Measurements from ENCODE around the gene MOB3A. TPM values are rescaled to one million over a fixed set of nuclear protein-coding genes. Genes with fewer than 3 reads are reported as not detected.

MOB3A gene
- total and polyA plus RNA-seq, 10 of the 15 experiments (the other 5 are each of a cell fraction or from before 2014, with no cell fraction given) = 7.5 to 229 (median 79.4) TPM

DNA sequence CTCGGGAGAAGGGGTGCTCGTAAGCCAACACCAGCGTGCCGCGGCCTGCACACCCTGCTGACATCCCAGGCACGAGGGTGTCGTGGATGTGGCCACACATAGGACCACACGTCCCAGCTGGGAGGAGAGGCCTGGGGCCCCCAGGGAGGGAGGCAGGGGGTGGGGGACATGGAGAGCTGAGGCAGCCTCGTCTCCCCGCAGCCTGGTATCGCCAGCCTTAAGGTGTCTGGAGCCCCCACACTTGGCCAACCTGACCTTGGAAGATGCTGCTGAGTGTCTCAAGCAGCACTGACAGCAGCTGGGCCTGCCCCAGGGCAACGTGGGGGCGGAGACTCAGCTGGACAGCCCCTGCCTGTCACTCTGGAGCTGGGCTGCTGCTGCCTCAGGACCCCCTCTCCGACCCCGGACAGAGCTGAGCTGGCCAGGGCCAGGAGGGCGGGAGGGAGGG lies 3.0 kb upstream of the MOB3A start:
- Histone ChIP-seq H3K36me3 (ENCODE audit: control insufficient read depth in 2 of 2, insufficient read depth in 2 of 2, low read length in 1 of 2) (peaks cover 18 to 31% of the 10 kb centered on the region in 2 experiments; a peak in 3 of 4 replicates), H3K27me3 (replicated peaks in 1 of 2; ENCODE audit: control insufficient read depth in 2 of 2, insufficient read depth in 2 of 2, low read length in 1 of 2) (no peaks in the 10 kb centered on the region), H3K4me1 (ENCODE audit: control insufficient read depth, insufficient read depth, low read length) (peaks cover 2% of the 10 kb centered on the region; the same call in 1 of the 2 replicates), H3K27ac (ENCODE audit: control insufficient read depth, insufficient read depth) (no peak overlapping the region), H3K4me3 (no peak overlapping the region), H3K9ac (ENCODE audit: control insufficient read depth, insufficient read depth, low read length) (no peak overlapping the region), H4K20me1 (ENCODE audit: control insufficient read depth, insufficient read depth) (no peaks in the 10 kb centered on the region), H2AFZ (ENCODE audit: control insufficient read depth, low read depth, low read length) (no peak overlapping the region), H3K4me2 (ENCODE audit: control insufficient read depth, insufficient read depth) (no peak overlapping the region), H3K9me3 (replicated peaks; ENCODE audit: control insufficient read depth, insufficient read depth, low read length) (no peaks in the 10 kb centered on the region), H3K79me2 (ENCODE audit: control insufficient read depth, insufficient read depth, low read length) (peaks cover 29% of the 10 kb centered on the region)
- POLR2A ChIA-PET = interaction anchor here (0.9 kb wide), 1 partner anchor 57 kb away, joined by 3 read pairs; no protein-coding TSS in a partner anchor
- TF ChIP-seq, protein P1, sequence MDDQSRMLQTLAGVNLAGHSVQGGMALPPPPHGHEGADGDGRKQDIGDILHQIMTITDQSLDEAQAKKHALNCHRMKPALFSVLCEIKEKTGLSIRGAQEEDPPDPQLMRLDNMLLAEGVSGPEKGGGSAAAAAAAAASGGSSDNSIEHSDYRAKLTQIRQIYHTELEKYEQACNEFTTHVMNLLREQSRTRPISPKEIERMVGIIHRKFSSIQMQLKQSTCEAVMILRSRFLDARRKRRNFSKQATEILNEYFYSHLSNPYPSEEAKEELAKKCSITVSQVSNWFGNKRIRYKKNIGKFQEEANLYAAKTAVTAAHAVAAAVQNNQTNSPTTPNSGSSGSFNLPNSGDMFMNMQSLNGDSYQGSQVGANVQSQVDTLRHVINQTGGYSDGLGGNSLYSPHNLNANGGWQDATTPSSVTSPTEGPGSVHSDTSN (IDR thresholded peaks at IDR 0.05; ENCODE audit: insufficient replicate concordance, low read depth, low read length) = no peak
- TF ChIP-seq ETV6 (conservative IDR thresholded peaks at IDR 0.05 in 1 of 2, IDR thresholded peaks at IDR 0.05 in 1 of 2; ENCODE audit: borderline replicate concordance in 1 of 2, low read depth in 1 of 2) (no peak), POLR2A (IDR thresholded peaks at IDR 0.05; ENCODE audit: low read depth, low read length) (peak; percentile 15; the same call in 1 of the 2 replicates)
- SMC1A ChIA-PET (ENCODE audit: uncharacterized antibody, unreplicated experiment) = interaction anchor here (1.0 kb wide), 1 partner anchor 42 kb away, joined by 3 read pairs; no protein-coding TSS in a partner anchor
- 62% methylated on average over 13 of the region's 16 CpGs for WGBS (ENCODE audit: insufficient coverage, insufficient replicate concordance, low lambda C conversion rate, missing lambda C conversion rate)
- RAD21 ChIA-PET (ENCODE audit: unreplicated experiment) = no interaction called here
- DNase-seq (ENCODE audit: low read depth, low spot score) = no peak
- intact Hi-C loops (cut with micrococcal nuclease; ENCODE audit: unreplicated experiment) (loop anchor here (10.0 kb wide), 3 partner anchors 136 to 194 kb away; partner anchors contain the start of genes ADAT3, PLEKHJ1, SCAMP4 and SF3A2), in situ Hi-C loops (cut with MboI) (no loop called here)
- CTCF ChIA-PET = no interaction called here
- BruUV-seq (replicated peaks) = no TSS peak
- ATAC-seq = no peak
- FAIRE-seq = no peak

DNA sequence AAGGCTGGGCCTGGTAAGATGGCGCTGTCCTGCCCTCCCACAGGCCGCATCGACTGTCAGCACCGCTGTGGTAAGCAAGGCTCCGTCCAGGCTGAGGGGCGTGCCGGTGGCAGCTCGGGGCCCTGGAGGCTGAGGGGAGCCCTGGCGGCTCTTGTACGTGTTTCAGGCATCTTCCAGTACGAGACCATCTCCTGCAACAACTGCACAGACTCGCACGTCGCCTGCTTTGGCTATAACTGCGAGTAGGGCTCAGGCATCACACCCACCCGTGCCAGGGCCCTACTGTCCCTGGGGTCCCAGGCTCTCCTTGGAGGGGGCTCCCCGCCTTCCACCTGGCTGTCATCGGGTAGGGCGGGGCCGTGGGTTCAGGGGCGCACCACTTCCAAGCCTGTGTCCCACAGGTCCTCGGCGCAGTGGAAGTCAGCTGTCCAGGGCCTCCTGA lies 1.8 kb upstream of the MOB3A start:
- Histone ChIP-seq H3K9me3 (replicated peaks; ENCODE audit: control insufficient read depth, insufficient read depth, low read length) (no peaks in the 10 kb centered on the region), H3K36me3 (ENCODE audit: control insufficient read depth in 2 of 2, insufficient read depth in 2 of 2, low read length in 1 of 2) (peaks cover 12 to 25% of the 10 kb centered on the region in 2 experiments; a peak in 3 of 4 replicates), H3K27me3 (replicated peaks in 1 of 2; ENCODE audit: control insufficient read depth in 2 of 2, insufficient read depth in 2 of 2, low read length in 1 of 2) (no peaks in the 10 kb centered on the region), H3K9ac (ENCODE audit: control insufficient read depth, insufficient read depth, low read length) (no peak overlapping the region), H3K4me1 (ENCODE audit: control insufficient read depth, insufficient read depth, low read length) (peaks cover 10% of the 10 kb centered on the region), H3K27ac (ENCODE audit: control insufficient read depth, insufficient read depth) (no peak overlapping the region), H2AFZ (ENCODE audit: control insufficient read depth, low read depth, low read length) (no peak overlapping the region), H3K4me3 (no peak overlapping the region; the same call in 1 of the 2 replicates), H3K79me2 (ENCODE audit: control insufficient read depth, insufficient read depth, low read length) (peaks cover 39% of the 10 kb centered on the region), H3K4me2 (ENCODE audit: control insufficient read depth, insufficient read depth) (peak overlapping the region; percentile 88), H4K20me1 (ENCODE audit: control insufficient read depth, insufficient read depth) (no peaks in the 10 kb centered on the region)
- ChIA-PET CTCF (no interaction called here), POLR2A (interaction anchor here (0.5 to 1.5 kb wide), 5 partner anchors 15 to 455 kb away, joined by 3 to 4 read pairs (median 3); no protein-coding TSS in a partner anchor), SMC1A (ENCODE audit: uncharacterized antibody, unreplicated experiment) (interaction anchor here (1.0 to 1.4 kb wide), 2 partner anchors 30 to 43 kb away, joined by 3 read pairs; no protein-coding TSS in a partner anchor), RAD21 (ENCODE audit: unreplicated experiment) (interaction anchor here (0.6 to 0.7 kb wide), 2 partner anchors 9 to 48 kb away, joined by 3 read pairs; no protein-coding TSS in a partner anchor)
- FAIRE-seq (no peak), ATAC-seq (no peak), DNase-seq (ENCODE audit: low read depth, low spot score) (no peak)
- in situ Hi-C loops (cut with MboI) (no loop called here), intact Hi-C loops (cut with micrococcal nuclease; ENCODE audit: unreplicated experiment) (loop anchor here (10.0 kb wide), 3 partner anchors 137 to 193 kb away; partner anchors contain the start of genes ADAT3, PLEKHJ1, SCAMP4 and SF3A2)
- WGBS (ENCODE audit: insufficient coverage, insufficient replicate concordance, low lambda C conversion rate, missing lambda C conversion rate) = 92% methylated on average over 23 of the region's 23 CpGs
- no TSS peak for BruUV-seq (replicated peaks)
- TF ChIP-seq RB1 (IDR thresholded peaks at IDR 0.05; ENCODE audit: borderline replicate concordance) = no peak
- no peak for TF ChIP-seq NR2C1 (IDR thresholded peaks at IDR 0.05)
- no peak for TF ChIP-seq BCL11A (IDR thresholded peaks at IDR 0.05; ENCODE audit: low read depth, low read length)
- TF ChIP-seq BHLHE40 (IDR thresholded peaks at IDR 0.05; ENCODE audit: borderline replicate concordance in 1 of 2, low read depth in 2 of 2, low read length in 1 of 2) = no peak
- no peak for TF ChIP-seq TCF12 (IDR thresholded peaks at IDR 0.05; ENCODE audit: low read depth, low read length)
- no peak for TF ChIP-seq MYC (IDR thresholded peaks at IDR 0.05; ENCODE audit: insufficient read depth, insufficient read length, insufficient replicate concordance, low read length, severe bottlenecking)
- TF ChIP-seq BMI1 (IDR thresholded peaks at IDR 0.05; ENCODE audit: borderline replicate concordance) = no peak
- TF ChIP-seq YY1 (IDR thresholded peaks at IDR 0.05; ENCODE audit: low read depth, low read length) = no peak
- TF ChIP-seq, protein P2, sequence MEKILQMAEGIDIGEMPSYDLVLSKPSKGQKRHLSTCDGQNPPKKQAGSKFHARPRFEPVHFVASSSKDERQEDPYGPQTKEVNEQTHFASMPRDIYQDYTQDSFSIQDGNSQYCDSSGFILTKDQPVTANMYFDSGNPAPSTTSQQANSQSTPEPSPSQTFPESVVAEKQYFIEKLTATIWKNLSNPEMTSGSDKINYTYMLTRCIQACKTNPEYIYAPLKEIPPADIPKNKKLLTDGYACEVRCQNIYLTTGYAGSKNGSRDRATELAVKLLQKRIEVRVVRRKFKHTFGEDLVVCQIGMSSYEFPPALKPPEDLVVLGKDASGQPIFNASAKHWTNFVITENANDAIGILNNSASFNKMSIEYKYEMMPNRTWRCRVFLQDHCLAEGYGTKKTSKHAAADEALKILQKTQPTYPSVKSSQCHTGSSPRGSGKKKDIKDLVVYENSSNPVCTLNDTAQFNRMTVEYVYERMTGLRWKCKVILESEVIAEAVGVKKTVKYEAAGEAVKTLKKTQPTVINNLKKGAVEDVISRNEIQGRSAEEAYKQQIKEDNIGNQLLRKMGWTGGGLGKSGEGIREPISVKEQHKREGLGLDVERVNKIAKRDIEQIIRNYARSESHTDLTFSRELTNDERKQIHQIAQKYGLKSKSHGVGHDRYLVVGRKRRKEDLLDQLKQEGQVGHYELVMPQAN (conservative IDR thresholded peaks at IDR 0.05) = no peak
- no peak for TF ChIP-seq CBX5 (IDR thresholded peaks at IDR 0.05; ENCODE audit: low read depth)
- TF ChIP-seq ASH2L (IDR thresholded peaks at IDR 0.05; ENCODE audit: borderline replicate concordance, low read depth) = no peak

Data from GM12878 (cell line).